Measurements from ENCODE around the gene TBC1D22A.

GRCh38 chr22:46737976-46738646 is 24.3 kb upstream of the TBC1D22A start, which contains the start of gene CERK:
- TF ChIP-seq EZH2phosphoT487 (IDR thresholded peaks at IDR 0.05; ENCODE audit: borderline replicate concordance, low read depth, low read length) = no peak
- TF ChIP-seq CTCF (conservative IDR thresholded peaks at IDR 0.05; ENCODE audit: low read length) = no peak

All from OCI-LY7 (cell line).